SW480 (cell line): Measurements from ENCODE around the gene TECPR2.
A peak's percentile ranks its signal among the peaks of the same experiment; 100 is the strongest.

Source experiments
- DNase-seq: peaks from one replicate; pipeline ENCODE4 v3.0.0-alpha.2; 2016; ENCODE audit warnings: low spot score

The TECPR2 gene

DNA sequence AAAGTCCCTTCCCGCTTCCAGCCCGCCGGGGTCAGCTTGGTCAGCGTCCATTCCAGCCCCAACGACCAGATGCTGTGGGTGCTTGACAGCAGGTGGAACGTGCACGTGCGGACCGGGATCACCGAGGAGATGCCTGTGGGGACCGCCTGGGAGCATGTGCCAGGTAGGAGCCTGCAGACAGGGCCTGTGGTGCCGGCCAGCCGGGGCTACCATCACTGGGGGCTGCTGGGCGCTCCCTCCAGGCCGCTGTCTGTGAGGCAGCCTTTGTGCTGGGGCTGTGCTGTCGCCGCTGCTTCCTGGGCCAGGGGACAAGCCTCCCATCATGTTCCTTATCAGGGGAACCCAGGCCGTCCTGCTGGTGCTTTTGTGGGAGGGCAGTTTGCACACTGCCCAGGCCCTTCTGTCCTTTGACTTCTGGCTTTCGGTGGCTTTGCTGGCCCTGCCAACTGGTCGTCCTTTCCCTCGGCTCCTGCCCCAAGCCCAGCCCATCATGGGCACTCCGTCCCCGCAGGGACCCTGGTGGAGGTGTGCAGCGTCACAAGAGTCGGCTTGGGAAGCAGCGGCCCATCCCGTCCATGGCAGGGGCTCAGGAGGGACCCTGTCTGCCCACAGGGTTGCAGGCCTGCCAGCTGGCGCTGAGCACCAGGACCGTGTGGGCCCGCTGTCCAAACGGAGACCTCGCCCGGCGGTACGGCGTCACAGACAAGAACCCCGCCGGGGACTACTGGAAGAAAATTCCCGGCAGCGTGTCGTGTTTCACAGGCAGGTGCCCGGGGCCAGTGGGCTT is 134.4 kb downstream of the TECPR2 start:
- DNase-seq, result no peak

DNA sequence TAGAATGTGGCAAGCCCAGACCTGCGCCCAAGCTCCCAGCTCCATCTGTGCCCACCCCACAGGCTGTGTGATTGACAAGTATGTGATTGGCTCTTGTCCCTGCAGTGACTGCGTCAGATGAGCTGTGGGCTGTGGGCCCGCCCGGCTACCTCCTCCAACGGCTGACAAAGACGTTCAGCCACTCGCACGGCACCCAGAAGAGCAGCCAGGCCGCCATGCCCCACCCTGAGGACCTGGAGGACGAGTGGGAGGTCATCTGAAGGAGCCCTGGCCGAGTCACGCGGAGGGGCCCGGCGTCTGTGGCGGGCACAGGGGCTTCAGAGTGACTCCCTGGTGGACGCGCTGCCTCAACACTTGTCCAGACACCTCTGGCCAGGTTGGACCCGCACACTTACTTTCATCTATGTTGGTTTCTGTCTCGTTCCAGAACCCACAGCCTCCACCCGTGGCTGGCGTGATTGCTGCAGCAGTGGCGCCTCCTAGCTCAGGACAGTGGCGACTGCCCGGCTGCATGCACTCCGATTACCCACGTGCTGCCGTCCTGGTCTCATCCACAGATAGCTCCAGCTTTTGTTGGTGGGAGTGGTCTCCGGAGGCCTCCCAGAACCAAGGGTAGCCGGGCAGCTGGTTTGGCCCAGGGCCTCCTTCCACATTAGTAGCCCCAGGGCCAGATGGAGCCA is 135.4 kb downstream of the TECPR2 start:
- no peak for DNase-seq

DNA sequence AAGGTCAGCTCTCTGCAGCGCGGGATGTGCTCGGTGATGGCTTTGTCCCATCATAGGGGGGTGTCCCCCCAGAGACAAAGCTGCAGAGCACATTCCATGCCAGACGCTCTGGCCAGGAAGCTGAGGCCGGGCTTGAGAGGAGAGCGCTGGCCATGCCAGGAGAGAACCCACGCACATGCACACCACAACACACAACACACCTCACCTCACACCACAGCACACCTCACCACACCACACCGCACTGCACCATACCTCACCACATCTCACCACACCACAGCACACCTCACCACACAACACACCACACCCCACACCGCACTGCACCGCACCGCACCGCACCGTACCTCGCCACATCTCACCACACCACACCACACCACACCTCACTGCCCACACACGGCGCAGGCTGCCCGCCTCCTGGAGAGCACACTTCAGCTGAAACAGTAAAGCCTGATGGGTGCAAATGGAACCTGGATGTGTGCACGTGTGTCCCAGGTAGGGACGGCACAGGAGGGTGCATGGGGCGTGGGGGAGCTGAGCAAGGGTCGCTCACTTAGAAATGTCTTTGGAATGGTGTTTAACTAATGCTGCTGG is 136.0 kb downstream of the TECPR2 start:
- DNase-seq, result no peak

DNA sequence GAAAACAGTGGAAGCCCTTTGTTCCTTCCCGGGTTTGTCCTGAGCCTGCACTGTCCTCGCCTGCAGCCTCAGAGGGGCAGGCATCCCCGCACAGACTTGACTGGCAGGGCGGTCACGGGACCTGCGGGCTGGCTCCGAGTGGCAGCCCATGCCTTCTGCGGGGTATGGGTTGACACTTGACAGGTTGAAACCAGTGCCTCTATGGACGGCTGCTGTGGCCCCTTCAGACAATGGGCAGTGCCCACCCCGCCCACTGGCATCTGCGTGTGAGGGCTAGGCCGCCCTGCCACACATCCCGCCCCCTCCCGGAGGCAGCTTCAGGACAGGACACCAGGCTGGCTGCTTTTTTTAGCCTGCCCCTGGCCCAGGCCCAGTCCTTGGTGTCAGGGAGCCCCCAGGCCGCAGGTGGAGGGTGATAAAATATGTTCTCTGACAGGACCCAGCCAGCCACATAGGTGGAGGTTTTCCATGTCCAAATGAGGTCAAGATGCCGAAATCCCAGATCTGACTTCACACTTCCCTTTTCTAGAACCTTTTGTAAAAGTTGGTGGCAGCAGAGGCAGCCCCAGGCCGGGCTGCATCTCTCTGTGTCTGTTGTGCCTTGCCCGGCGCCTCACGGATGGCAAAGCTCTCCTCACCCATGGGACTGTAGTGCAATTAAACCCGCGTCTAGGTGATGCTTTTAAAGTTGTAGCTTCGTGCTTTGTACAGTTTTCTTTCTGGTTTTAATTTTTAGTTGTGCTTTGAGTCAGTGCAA is 136.8 kb downstream of the TECPR2 start:
- DNase-seq, result no peak

DNA sequence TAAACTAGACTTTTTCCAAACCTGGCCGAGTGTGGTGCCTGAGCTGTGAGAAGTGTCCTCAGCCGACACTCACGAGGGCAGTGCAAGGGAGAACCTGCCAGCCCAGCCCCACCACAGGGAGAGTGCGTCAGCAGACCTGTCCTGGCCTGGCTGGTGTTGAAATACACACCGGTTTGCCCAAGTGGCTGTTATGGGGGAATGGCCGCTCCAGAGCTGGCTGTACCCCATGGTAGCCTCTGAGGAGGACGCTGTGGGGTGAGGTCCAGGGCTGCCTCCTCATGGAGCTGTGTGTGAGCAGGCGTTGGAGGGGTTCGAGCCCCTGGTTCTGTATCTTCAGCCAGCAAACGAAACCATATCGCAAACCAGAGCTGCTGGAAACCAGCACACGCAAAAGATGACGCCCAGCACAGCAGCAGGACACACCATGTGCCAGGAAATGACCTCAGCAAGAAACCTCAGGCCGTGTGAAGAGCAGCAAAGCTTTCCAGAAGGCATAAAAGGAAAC is 137.5 kb downstream of the TECPR2 start:
- DNase-seq, result no peak

DNA sequence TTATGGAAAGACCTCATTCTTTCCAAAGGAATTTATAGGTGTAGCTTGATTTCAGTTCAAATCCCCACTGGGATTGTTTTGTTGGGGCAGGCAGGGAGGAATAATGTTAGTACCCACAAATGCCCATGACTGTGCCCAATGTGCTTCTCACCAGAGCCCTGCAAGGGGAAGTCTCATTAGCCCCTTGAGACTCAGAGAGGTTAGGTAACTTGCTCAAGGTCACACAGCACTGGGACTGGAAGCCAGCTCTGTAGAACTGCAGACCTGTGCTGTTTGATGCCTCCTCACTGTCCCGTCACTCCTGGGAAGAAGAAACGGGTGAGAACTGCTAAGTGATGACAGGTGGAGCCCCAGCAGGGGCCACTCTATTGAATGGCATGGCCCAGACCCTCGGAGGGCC is 138.0 kb downstream of the TECPR2 start:
- no peak for DNase-seq

DNA sequence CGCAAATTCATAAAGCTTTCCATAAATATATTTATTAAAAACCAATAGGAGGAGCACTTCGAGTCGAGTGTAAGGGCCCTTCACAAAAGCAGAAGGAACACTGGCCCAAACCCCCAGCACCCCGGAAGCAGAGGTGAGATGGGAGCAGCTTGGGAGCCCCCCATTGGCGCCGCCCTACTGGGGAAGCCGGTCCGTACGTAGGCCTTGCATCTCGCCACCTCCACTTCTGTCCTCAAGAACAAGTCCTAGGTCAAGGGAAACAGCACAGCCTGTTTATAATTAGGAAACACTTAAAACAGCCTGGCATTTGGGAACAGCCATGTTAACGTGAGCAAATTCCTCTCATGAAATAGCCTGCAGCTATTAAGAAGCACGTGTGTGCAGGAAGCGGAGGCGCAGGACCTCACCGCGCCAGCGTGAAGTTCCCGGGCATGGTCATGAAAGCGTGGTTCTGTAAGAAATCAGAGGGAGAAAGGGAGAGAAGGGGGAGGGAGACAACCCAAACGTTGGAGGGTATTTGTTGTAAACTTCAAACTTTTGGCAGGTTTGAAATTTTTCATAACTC is 139.1 kb downstream of the TECPR2 start:
- no peak for DNase-seq

DNA sequence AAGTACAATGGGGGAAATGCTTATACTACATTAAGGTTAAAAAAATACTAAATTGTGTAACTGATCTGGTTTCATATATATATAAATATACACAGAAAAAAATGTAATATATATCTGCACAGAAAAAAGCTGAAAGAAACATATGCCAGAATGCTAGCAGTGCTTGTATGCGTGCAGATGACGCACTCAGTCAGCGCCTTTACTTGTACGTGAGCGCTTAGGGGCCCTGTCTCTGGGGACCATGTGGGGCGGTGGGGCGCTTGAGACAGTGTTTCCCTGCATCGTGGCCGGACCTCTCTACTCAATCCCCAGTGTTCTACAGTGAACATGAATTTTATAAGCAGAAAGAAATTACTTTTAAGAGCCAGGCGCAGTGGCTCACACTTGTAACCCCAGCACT is 139.8 kb downstream of the TECPR2 start:
- DNase-seq, result no peak

DNA sequence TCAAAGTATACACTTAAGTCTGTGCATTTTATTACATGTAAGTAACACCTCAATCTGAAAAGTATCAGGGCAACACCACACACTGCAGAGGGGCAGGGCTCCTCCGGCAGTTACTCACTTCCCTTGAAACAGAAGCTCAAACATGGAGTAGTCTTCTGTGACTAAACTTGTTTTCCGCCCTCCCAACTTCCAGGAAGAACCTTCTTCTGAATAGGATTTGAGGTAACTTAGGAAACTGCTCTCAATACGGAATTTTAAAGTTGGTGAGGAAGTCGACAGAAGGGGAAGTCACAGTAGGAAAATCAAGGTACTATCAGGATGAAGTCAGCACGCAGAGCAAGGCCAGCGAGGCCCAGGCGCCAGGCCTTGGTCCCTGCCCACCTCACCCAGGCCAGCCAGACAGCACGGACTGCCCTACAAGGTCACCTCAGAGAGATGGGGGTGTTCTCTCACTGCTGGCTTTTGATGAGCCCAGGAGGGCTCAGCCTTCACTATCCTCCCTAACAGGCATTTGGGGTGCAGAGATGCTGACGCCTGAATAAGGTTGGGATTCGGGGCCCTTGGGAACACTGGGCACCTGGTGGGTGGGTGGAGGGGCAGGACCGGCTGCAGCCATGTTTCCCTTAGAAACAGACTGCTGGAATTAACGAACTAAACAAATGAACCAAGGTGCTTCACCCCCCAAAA is 141.0 kb downstream of the TECPR2 start:
- DNase-seq, result no peak

DNA sequence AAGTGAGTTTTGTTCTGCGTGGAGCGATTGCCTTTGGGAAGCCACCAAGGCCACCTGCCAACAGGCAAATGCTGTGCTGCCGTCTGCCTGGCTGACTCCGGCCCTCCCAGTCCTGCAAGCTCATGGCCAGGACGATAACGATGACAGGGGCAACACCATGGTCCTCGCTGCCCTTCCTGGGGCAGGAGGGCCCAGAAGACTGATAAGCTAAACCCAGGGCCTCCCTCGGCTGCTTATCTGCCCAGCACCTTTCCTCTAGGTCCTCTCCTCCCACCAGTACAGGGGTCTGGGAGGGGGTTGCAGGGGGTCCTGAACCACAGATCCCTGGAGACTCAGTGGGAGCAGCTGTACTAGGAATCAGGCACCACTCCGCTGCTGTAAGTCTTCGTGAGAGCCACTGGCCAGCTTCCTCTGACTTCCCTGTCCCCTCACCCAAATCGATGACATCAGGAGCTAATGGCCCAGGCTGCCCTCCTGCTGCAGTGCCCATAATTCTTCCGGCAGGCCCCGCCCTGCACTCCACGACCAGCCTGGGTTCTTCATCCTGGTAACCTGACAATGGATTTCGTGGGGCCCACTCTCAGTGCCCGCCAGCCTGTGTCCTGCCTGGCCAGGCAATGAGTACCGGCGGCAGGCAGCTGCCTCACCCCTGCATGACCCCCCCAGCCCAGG is 141.7 kb downstream of the TECPR2 start:
- no peak for DNase-seq

DNA sequence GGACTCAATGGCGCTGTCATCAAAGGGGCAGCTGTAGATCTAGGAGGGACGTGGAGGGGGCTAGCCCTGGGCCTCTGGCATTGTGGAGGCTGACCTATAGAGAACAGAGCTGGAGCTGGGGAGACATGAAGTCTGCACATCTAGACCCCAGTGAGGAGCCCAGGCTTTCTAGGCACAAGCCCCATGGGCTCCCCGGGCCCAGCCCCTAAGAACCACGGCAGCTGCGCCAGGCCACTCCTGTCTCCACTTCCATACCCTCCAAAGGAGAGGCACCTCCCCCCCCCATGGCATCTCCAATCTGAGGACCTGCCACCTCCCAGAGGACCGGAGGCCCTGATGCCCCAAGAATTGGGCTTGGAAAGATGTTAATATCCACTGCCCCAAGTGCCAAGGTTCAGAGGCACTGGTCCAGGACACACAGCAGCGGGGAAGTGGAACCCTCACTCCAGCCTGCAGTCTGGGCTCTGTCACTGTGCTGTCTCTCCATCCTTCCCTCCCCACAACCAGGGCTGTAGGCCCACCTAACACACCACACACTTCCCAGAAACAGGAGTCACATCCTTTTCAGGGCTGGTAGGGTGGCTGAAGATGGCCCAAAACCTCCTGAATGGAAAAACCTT is 142.4 kb downstream of the TECPR2 start:
- no peak for DNase-seq

DNA sequence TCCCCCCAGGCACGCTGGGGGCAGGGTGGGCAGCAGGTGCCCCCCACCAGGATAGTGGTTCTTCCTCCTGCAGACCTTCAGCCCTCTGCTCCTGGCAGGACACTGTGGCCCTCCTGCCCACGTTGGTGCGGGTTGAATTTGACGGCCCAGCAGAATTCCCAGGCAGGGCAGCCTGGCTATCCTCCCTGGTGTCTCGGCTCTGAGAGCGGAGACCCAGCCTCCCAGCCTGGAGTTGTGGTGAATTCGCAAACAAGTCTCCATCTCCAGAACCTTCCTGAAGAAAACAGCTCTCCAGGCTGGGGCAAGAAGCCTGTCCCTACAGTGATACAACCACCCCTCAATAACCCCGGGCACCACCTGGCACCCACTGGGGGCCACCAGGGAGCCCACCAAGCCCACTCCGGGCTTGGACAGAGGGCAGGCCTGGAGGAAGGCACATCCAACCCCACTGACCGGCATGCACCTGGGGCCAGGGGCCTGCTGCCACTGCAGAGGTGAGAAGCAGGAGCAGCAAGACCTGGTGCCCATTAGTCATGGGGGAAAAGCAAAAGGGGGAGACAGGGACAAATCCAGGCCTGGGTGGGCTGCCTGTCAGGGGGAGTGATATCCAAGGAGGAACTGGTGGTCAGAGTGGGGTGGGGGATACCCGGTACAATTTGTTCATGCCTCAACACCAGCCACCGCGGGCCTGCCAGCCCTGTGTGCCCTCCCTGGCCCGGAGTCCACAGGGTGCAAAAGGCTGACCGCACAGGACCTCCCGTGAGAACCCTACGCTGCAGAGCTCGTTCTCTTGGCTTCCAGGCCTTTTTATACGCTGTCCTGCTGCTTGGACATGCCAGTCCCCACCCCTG is 143.3 kb downstream of the TECPR2 start:
- DNase-seq, result no peak

DNA sequence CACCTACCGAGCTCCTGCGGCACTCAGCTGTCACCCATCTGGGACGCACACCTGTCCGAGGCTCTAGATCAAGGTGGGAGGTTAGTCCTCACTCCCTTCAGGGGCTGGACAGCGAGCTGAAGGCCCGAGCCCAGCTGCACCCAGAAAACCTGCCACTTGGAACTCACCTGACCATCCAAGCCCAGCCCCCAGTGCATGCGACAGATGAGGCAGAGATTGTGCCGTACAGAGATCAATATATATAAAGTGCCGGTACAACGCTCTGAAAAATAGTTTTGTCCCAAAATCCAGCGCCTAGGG is 143.8 kb downstream of the TECPR2 start:
- no peak for DNase-seq

DNA sequence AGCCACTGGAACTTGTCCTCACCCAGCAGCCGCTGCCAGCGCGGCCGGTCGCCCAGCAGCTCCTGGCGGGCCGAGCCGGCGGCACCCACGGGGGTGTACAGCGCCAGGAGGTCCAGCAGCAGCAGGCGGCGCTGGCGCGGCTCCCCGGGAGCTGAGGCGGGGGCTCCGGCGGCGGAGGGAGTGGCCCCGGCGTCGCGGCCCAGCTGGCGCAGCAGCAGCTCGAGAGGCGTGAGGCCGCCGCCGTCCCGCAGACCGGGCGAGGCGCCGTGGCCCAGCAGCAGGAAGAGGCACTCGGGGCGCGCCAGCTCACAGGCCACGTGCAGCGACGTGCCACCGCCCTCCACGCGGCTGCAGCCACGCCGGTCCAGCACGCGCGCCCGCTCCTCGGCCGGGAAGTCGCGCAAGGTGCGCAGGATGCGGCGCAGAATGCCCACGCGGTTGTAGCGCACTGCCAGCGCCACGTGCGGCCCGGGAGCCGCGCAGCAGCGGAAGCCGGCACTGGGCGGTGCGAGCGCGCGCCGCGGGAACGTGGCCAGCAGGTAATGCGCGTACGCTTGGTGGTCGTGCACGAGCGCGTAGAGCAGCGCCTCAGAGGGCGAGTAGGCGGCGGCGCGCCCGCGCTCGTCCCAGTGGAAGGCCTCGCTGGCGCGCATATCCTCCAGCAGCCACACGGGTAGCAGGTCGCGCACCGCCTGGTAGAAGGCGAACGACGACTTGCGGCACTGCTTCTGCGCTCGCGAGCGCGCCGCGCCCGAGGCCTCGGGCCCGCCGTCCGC is 144.5 kb downstream of the TECPR2 start:
- no peak for DNase-seq

DNA sequence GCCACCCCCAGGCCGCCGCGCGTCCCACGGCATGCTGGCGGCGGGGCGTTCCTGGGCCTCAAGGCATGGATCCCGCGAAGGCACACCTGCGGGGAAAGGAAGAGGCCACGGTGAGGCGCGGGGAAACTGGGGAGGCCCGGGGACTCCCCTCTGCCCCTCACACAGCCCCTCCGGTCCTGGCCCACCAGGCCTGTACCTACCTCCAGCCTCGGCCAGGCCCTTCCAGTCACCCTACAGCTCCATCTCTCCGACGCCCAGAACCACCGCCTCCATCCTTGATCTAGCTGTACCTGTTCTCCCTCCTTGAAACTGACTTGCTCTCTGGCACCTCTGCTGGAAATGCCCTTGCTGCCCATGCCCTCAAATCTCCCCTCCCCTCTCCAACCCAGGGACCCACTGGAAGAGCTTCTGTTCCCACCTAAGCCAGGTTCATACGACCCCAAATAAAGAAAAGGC is 145.1 kb downstream of the TECPR2 start:
- DNase-seq, result no peak

DNA sequence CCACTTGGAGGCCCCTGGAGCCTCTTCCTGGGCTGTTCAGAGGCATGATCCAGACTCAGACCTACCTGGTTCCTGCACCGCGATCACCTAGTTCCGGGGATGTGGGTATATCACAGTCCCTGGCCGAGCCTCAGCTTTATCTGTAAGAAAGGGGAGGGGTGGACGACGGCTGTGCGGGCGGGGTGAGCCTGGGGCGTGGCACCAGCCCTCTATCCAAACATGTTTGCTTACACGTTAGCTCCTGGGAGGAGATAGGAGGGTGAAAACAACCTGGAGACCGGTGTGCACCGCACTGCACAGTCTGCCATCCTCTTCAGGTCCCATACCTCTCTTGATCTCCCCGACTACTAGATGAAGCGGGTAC is 145.7 kb downstream of the TECPR2 start:
- peak; percentile 27 for DNase-seq

DNA sequence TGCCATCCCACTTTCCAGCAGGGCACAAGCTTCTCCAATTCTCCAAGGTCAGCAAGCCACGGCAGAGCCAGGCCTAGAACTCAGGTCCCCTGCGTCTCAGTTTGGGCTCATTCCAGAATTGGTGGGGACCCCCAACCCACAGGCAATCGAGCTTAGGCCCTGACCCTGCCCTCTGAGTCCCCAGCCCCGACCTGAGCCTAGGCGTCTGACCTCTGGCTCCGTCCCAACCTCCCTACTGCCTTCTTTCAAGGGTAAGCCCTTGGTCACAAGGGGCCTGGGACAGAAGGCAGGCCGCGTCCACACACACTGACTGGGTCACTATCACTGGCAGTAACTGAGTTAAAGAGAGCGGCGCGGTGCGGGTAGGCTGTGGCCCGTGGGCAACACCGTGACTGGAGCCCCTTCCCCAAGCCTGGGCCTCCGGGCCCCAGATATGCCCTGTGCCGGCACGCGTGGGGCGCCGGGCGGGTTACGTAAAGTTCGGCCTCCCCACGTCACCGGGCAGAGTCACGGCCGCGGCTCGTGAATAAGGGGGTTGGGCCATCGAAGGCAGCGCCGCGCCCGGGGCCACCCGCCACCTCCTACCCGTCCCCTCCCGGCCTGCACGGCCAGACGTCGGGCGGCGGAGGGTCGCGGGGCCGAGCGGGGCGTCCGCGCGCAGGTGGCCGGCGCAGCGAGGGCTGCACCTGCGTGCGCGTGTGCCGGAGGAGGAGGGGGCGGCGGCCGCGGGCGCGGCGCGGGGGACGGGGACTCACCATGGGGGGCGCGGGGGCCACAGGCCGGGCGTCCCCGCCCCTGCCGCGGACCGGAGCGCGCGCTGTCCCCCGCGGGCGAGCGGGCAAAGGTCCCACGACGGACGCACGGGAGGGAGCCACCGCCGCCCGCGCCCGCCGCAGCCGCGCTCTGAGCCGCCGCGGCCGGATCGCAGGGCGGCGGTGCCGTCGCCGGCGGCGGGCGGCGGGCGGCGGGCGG is 146.3 kb downstream of the TECPR2 start:
- DNase-seq, result no peak
